Stomach (tissue), 4 donors: ENCODE data around the gene ADARB2.

ENCODE experiments used
- POLR2A ChIP-seq, 4 donors: fragments of 450-650 bp; IDR thresholded peaks; one replicate each; pipeline ENCODE4 v1.6.1; 2016; ENCODE audit warnings: antibody characterized with exemption in 4 of 4, control low read depth in 2 of 4, mild to moderate bottlenecking in 1 of 4, moderate library complexity in 1 of 4
- POLR2AphosphoS5 ChIP-seq, 3 donors: sonication (generic); formaldehyde crosslinking; IDR thresholded peaks; one replicate each; pipeline ENCODE4 v1.6.1; 2016; ENCODE audit warnings: antibody characterized with exemption in 3 of 3
- TF ChIP-seq, protein P1 (sequence below), 7 experiments: fragments of 450-650 bp in 4 of 7; fragments of 200-600 bp in 3 of 7; sonication (generic) in 3 of 7; IDR thresholded peaks; one replicate each; pipeline ENCODE4 v1.5.1; 2016 to 2019; ENCODE audit warnings: antibody characterized with exemption in 7 of 7, control low read depth in 2 of 7, mild to moderate bottlenecking in 1 of 7

DNA sequence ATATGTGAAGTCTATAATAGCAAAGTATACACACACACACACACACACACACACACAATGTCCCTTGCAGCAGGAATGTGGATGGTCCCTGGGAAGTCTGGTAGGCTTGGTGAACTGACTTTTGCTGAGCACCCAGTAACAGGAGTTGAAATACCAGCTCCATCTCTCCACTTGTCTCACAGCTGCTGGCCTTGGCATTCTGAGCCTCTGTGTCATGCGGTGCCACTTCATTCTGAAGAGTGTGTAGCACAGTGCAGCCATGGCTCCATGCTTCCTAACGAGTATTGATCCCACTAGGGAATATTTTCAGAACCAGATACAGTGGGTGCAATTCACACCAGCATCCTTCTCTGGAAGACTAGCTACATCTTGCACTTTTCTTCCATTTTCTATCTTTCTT lies 192.4 kb downstream of the ADARB2 start:
- TF ChIP-seq POLR2A (IDR thresholded peaks at IDR 0.05) (no peak), POLR2AphosphoS5 (IDR thresholded peaks at IDR 0.05) (no peak)
- TF ChIP-seq, protein P1, sequence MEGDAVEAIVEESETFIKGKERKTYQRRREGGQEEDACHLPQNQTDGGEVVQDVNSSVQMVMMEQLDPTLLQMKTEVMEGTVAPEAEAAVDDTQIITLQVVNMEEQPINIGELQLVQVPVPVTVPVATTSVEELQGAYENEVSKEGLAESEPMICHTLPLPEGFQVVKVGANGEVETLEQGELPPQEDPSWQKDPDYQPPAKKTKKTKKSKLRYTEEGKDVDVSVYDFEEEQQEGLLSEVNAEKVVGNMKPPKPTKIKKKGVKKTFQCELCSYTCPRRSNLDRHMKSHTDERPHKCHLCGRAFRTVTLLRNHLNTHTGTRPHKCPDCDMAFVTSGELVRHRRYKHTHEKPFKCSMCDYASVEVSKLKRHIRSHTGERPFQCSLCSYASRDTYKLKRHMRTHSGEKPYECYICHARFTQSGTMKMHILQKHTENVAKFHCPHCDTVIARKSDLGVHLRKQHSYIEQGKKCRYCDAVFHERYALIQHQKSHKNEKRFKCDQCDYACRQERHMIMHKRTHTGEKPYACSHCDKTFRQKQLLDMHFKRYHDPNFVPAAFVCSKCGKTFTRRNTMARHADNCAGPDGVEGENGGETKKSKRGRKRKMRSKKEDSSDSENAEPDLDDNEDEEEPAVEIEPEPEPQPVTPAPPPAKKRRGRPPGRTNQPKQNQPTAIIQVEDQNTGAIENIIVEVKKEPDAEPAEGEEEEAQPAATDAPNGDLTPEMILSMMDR (IDR thresholded peaks at IDR 0.05), result no peak
